Mesenchymal stem cell (in vitro differentiated cells and primary cell): ENCODE data around the gene HELB.

Source experiments
- DNase-seq: peaks from one replicate; pipeline ENCODE4 v3.0.0-alpha.2; 2013
- H2AFZ ChIP-seq: one replicate; pipeline ENCODE4 v1.6.1; 2013; ENCODE audit warnings: low read depth, mild to moderate bottlenecking, control low read depth, inconsistent platforms, low read length, moderate library complexity
- H2AK5ac ChIP-seq: 2 replicates; pipeline ENCODE4 v1.6.1; 2013; ENCODE audit warnings: low read length, moderate library complexity, mild to moderate bottlenecking, inconsistent platforms; ENCODE audit not compliant: severe bottlenecking
- H2BK120ac ChIP-seq: one replicate; pipeline ENCODE4 v1.6.1; 2013; ENCODE audit warnings: low read depth, mild to moderate bottlenecking, inconsistent platforms, low read length, moderate library complexity
- H2BK12ac ChIP-seq, 2 experiments: one replicate each; pipeline ENCODE4 v1.6.1; 2013; ENCODE audit warnings: inconsistent platforms in 2 of 2, low read length in 2 of 2, mild to moderate bottlenecking in 2 of 2, moderate library complexity in 2 of 2, control low read depth in 1 of 2
- H2BK15ac ChIP-seq: one replicate; pipeline ENCODE4 v1.6.1; 2013; ENCODE audit warnings: mild to moderate bottlenecking, low read depth, inconsistent platforms; ENCODE audit not compliant: poor library complexity, severe bottlenecking
- H2BK5ac ChIP-seq: 2 replicates; pipeline ENCODE4 v1.6.1; 2013; ENCODE audit warnings: low read depth, mild to moderate bottlenecking, low read length, control low read depth, inconsistent platforms; ENCODE audit not compliant: poor library complexity, severe bottlenecking
- H3K14ac ChIP-seq, 2 experiments: one replicate each; pipeline ENCODE4 v1.6.1; 2013; ENCODE audit warnings: inconsistent platforms in 2 of 2, low read length in 2 of 2, control low read depth in 1 of 2, mild to moderate bottlenecking in 1 of 2, moderate library complexity in 1 of 2
- H3K18ac ChIP-seq, 2 experiments: one replicate each; pipeline ENCODE4 v1.6.1; 2013; ENCODE audit warnings: inconsistent platforms in 2 of 2, low read length in 2 of 2, control low read depth in 1 of 2, low read depth in 1 of 2, mild to moderate bottlenecking in 1 of 2
- H3K23ac ChIP-seq, 2 experiments: one replicate each; pipeline ENCODE4 v1.6.1; 2013; ENCODE audit warnings: inconsistent platforms in 2 of 2, low read length in 2 of 2, mild to moderate bottlenecking in 2 of 2, moderate library complexity in 2 of 2, control low read depth in 1 of 2
- H3K27ac ChIP-seq: 2 replicates; pipeline ENCODE4 v1.5.1; 2013; ENCODE audit warnings: mild to moderate bottlenecking, moderate library complexity, low read length, control low read depth, inconsistent platforms; ENCODE audit not compliant: poor library complexity, severe bottlenecking
- H3K27me3 ChIP-seq, 2 experiments: 2 replicates each; pipeline versions ENCODE4 v1.6.1 to v1.7.0; 2013; ENCODE audit warnings: low read length in 2 of 2, mild to moderate bottlenecking in 2 of 2, moderate library complexity in 2 of 2, control low read depth in 1 of 2, inconsistent platforms in 1 of 2; ENCODE audit not compliant: control insufficient read depth in 1 of 2, insufficient read depth in 1 of 2
- H3K36me3 ChIP-seq, 2 experiments: 2 replicates each; pipeline versions ENCODE4 v1.6.1 to v1.7.0; 2013; ENCODE audit warnings: low read length in 2 of 2, control low read depth in 1 of 2, inconsistent platforms in 1 of 2, low read depth in 1 of 2, mild to moderate bottlenecking in 1 of 2; ENCODE audit not compliant: insufficient read depth in 2 of 2, control insufficient read depth in 1 of 2
- H3K4ac ChIP-seq, 2 experiments: one replicate each; pipeline ENCODE4 v1.6.1; 2013; ENCODE audit warnings: inconsistent platforms in 2 of 2, low read length in 2 of 2, mild to moderate bottlenecking in 2 of 2, moderate library complexity in 2 of 2, control low read depth in 1 of 2, low read depth in 1 of 2
- H3K4me1 ChIP-seq: 2 replicates; pipeline ENCODE4 v1.6.1; 2013; ENCODE audit warnings: low read depth, low read length, control low read depth; ENCODE audit not compliant: control insufficient read depth, insufficient read depth
- H3K4me2 ChIP-seq: 2 replicates; pipeline ENCODE4 v1.6.1; 2013; ENCODE audit warnings: low read length, mild to moderate bottlenecking, inconsistent platforms; ENCODE audit not compliant: poor library complexity, severe bottlenecking
- H3K4me3 ChIP-seq, 2 experiments: 2 replicates each; pipeline versions ENCODE4 v1.5.1 to v1.7.0; 2013; ENCODE audit warnings: low read length in 2 of 2, mild to moderate bottlenecking in 2 of 2, control low read depth in 1 of 2, low read depth in 1 of 2; ENCODE audit not compliant: insufficient read depth in 1 of 2
- H3K79me1 ChIP-seq: replicated peaks from 2 replicates; pipeline ENCODE4 v1.6.1; 2013; ENCODE audit warnings: mild to moderate bottlenecking, control low read depth, low read length, inconsistent platforms; ENCODE audit not compliant: poor library complexity, severe bottlenecking
- H3K9ac ChIP-seq: 2 replicates; pipeline ENCODE4 v1.7.0; 2013; ENCODE audit warnings: mild to moderate bottlenecking, low read length, moderate library complexity
- H3K9me3 ChIP-seq: 2 replicates; pipeline ENCODE4 v1.7.0; 2013; ENCODE audit warnings: mild to moderate bottlenecking, low read length; ENCODE audit not compliant: control insufficient read depth
- H4K8ac ChIP-seq: one replicate; pipeline ENCODE4 v1.6.1; 2013; ENCODE audit warnings: inconsistent platforms, mild to moderate bottlenecking, low read length, moderate library complexity
- H4K91ac ChIP-seq: one replicate; pipeline ENCODE4 v1.6.1; 2013; ENCODE audit warnings: mild to moderate bottlenecking, low read length, inconsistent platforms
- WGBS: methylation state at CpG from one replicate; pipeline ENCODE4 v1.1.7; 2013; ENCODE audit warnings: mixed read lengths; 5-methylcytosine and 5-hydroxymethylcytosine counted together

HELB gene

GRCh38 chr12:66345956-66346355, 43.7 kb downstream of the HELB start:
- no peak overlapping the region for H4K8ac ChIP-seq
- no peak overlapping the region for H2BK12ac ChIP-seq
- no peaks in the 10 kb centered on the region for H3K27me3 ChIP-seq
- DNase-seq: no peak
- no peak overlapping the region for H3K9ac ChIP-seq
- H4K91ac ChIP-seq: no peak overlapping the region
- no peak overlapping the region for H3K18ac ChIP-seq
- no peak overlapping the region for H2BK5ac ChIP-seq
- 97% methylated on average over 2 of the region's 2 CpGs for WGBS
- peaks cover 6 to 10% of the 10 kb centered on the region in 2 experiments for H3K36me3 ChIP-seq
- H3K4me3 ChIP-seq: no peak overlapping the region
- peaks cover 24% of the 10 kb centered on the region for H3K9me3 ChIP-seq
- no peak overlapping the region for H2BK15ac ChIP-seq
- H3K4me1 ChIP-seq: no peaks in the 10 kb centered on the region
- no peak overlapping the region for H3K27ac ChIP-seq
- H3K4ac ChIP-seq: no peak overlapping the region
- H2AK5ac ChIP-seq: no peak overlapping the region
- H3K14ac ChIP-seq: no peak overlapping the region
- no peak overlapping the region for H3K4me2 ChIP-seq
- H2BK120ac ChIP-seq: no peak overlapping the region
- H3K23ac ChIP-seq: no peak overlapping the region
- no peaks in the 10 kb centered on the region for H3K79me1 ChIP-seq
- H2AFZ ChIP-seq: no peak overlapping the region

- H3K4ac ChIP-seq: no peak overlapping the region
- H3K27ac ChIP-seq: no peak overlapping the region
- no peak overlapping the region for H3K18ac ChIP-seq
- H3K23ac ChIP-seq: no peak overlapping the region
- DNase-seq: no peak
- no peaks in the 10 kb centered on the region for H3K27me3 ChIP-seq
- H3K9ac ChIP-seq: no peak overlapping the region
- H3K79me1 ChIP-seq: no peaks in the 10 kb centered on the region
- H3K14ac ChIP-seq: no peak overlapping the region
- no peak overlapping the region for H2AFZ ChIP-seq
- H2AK5ac ChIP-seq: no peak overlapping the region
- H3K9me3 ChIP-seq: no peaks in the 10 kb centered on the region
- H4K91ac ChIP-seq: no peak overlapping the region
- no peak overlapping the region for H3K4me3 ChIP-seq
- no peak overlapping the region for H4K8ac ChIP-seq
- 90% methylated on average over 2 of the region's 2 CpGs for WGBS
- H2BK120ac ChIP-seq: no peak overlapping the region
- no peak overlapping the region for H2BK5ac ChIP-seq
- H2BK12ac ChIP-seq: no peak overlapping the region
- no peak overlapping the region for H3K4me2 ChIP-seq
- H3K36me3 ChIP-seq: no peaks in the 10 kb centered on the region
- no peaks in the 10 kb centered on the region for H3K4me1 ChIP-seq
- no peak overlapping the region for H2BK15ac ChIP-seq
Observed at GRCh38 chr12:66351301-66351700, 49.0 kb downstream of the HELB start.

GRCh38 chr12:66352197-66352596, 49.9 kb downstream of the HELB start:
- H3K14ac ChIP-seq: no peak overlapping the region
- H3K27ac ChIP-seq: no peak overlapping the region
- no peak overlapping the region for H2AK5ac ChIP-seq

GRCh38 chr12:66352899-66353298, 50.6 kb downstream of the HELB start:
- DNase-seq: no peak
- no peak overlapping the region for H3K4ac ChIP-seq
- H3K79me1 ChIP-seq: no peaks in the 10 kb centered on the region
- H2BK5ac ChIP-seq: no peak overlapping the region
- no peak overlapping the region for H2AFZ ChIP-seq
- H2AK5ac ChIP-seq: no peak overlapping the region
- H4K91ac ChIP-seq: no peak overlapping the region
- no peak overlapping the region for H3K9ac ChIP-seq
- H3K4me3 ChIP-seq: no peak overlapping the region
- H2BK12ac ChIP-seq: no peak overlapping the region
- H3K14ac ChIP-seq: no peak overlapping the region
- H3K27ac ChIP-seq: no peak overlapping the region
- H3K27me3 ChIP-seq: no peaks in the 10 kb centered on the region
- no peaks in the 10 kb centered on the region for H3K36me3 ChIP-seq
- H2BK120ac ChIP-seq: no peak overlapping the region
- WGBS: 91% methylated on average over 8 of the region's 8 CpGs
- no peak overlapping the region for H3K18ac ChIP-seq
- no peaks in the 10 kb centered on the region for H3K4me1 ChIP-seq
- H3K23ac ChIP-seq: no peak overlapping the region
- H3K4me2 ChIP-seq: no peak overlapping the region
- H2BK15ac ChIP-seq: no peak overlapping the region
- H3K9me3 ChIP-seq: no peaks in the 10 kb centered on the region
- no peak overlapping the region for H4K8ac ChIP-seq

More at GRCh38 chr12:66352197-66352596, 49.9 kb downstream of the HELB start:
- Histone ChIP-seq H3K4me3 (no peak overlapping the region), H2BK5ac (no peak overlapping the region), H3K18ac (no peak overlapping the region), H2BK12ac (no peak overlapping the region), H3K23ac (no peak overlapping the region), H2BK15ac (no peak overlapping the region), H3K27me3 (no peaks in the 10 kb centered on the region), H3K4me1 (no peaks in the 10 kb centered on the region), H3K4ac (no peak overlapping the region), H3K79me1 (no peaks in the 10 kb centered on the region), H2AFZ (no peak overlapping the region), H3K36me3 (no peaks in the 10 kb centered on the region), H4K91ac (no peak overlapping the region), H3K9ac (no peak overlapping the region), H4K8ac (no peak overlapping the region), H3K4me2 (no peak overlapping the region), H3K9me3 (no peaks in the 10 kb centered on the region), H2BK120ac (no peak overlapping the region)
- WGBS: 46% methylated on average over 9 of the region's 9 CpGs
- peak; percentile 31 for DNase-seq
